ENCODE measurements around the gene CCR3. TPM values are rescaled to one million over a fixed set of nuclear protein-coding genes. Genes with fewer than 3 reads are reported as not detected.

CCR3 gene
- total RNA-seq, 1 experiment from 2014 or later = not detected

GRCh38 chr3:46231323-46231722 lies 10.9 kb upstream of the CCR3 start:
- ChIA-PET CTCF (no interaction called here), POLR2A (no interaction called here)
- Histone ChIP-seq H3K27me3 (ENCODE audit: control insufficient read depth, insufficient read depth, low read length) (no peaks in the 10 kb centered on the region; the same call in 1 of the 2 replicates), H3K4me1 (ENCODE audit: control insufficient read depth, insufficient read depth, low read length) (no peaks in the 10 kb centered on the region), H3K27ac (ENCODE audit: low read length) (no peak overlapping the region), H3K36me3 (ENCODE audit: control insufficient read depth, insufficient read depth, low read length) (no peaks in the 10 kb centered on the region), H3K4me3 (ENCODE audit: low read depth in 2 of 2, low read length in 2 of 2) (no peak overlapping the region), H3K9me3 (ENCODE audit: control insufficient read depth, insufficient read depth, low read depth, low read length) (no peaks in the 10 kb centered on the region)
- DNase-seq (ENCODE audit: low read depth, low spot score) (no peak), ATAC-seq (no peak)
- in situ Hi-C loops (cut with HindIII; ENCODE audit: low pct_unique_long_range_greater_than_20kb, low sequenced_read_pairs) (no loop called here), intact Hi-C loops (cut with micrococcal nuclease; ENCODE audit: unreplicated experiment) (no loop called here)
- BruUV-seq (replicated peaks) = no TSS peak
- TF ChIP-seq CTCF (IDR thresholded peaks at IDR 0.05) = no peak
- TF ChIP-seq SIN3A (IDR thresholded peaks at IDR 0.05; ENCODE audit: borderline replicate concordance, insufficient read depth, low read depth, low read length) = no peak
- no peak for TF ChIP-seq POLR2AphosphoS5 (IDR thresholded peaks at IDR 0.05; ENCODE audit: low read depth, low read length)
- TF ChIP-seq, protein P1, sequence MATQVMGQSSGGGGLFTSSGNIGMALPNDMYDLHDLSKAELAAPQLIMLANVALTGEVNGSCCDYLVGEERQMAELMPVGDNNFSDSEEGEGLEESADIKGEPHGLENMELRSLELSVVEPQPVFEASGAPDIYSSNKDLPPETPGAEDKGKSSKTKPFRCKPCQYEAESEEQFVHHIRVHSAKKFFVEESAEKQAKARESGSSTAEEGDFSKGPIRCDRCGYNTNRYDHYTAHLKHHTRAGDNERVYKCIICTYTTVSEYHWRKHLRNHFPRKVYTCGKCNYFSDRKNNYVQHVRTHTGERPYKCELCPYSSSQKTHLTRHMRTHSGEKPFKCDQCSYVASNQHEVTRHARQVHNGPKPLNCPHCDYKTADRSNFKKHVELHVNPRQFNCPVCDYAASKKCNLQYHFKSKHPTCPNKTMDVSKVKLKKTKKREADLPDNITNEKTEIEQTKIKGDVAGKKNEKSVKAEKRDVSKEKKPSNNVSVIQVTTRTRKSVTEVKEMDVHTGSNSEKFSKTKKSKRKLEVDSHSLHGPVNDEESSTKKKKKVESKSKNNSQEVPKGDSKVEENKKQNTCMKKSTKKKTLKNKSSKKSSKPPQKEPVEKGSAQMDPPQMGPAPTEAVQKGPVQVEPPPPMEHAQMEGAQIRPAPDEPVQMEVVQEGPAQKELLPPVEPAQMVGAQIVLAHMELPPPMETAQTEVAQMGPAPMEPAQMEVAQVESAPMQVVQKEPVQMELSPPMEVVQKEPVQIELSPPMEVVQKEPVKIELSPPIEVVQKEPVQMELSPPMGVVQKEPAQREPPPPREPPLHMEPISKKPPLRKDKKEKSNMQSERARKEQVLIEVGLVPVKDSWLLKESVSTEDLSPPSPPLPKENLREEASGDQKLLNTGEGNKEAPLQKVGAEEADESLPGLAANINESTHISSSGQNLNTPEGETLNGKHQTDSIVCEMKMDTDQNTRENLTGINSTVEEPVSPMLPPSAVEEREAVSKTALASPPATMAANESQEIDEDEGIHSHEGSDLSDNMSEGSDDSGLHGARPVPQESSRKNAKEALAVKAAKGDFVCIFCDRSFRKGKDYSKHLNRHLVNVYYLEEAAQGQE (IDR thresholded peaks at IDR 0.05; ENCODE audit: insufficient read depth in 1 of 2, low read depth in 2 of 2, low read length in 1 of 2) = no peak
- no peak for TF ChIP-seq TCF7L2 (IDR thresholded peaks at IDR 0.05; ENCODE audit: low read depth, low read length)

- no peaks in the 10 kb centered on the region for H3K36me3 ChIP-seq (ENCODE audit: control insufficient read depth, insufficient read depth, low read length)
- intact Hi-C loops (cut with micrococcal nuclease; ENCODE audit: unreplicated experiment) (no loop called here), in situ Hi-C loops (cut with HindIII; ENCODE audit: low pct_unique_long_range_greater_than_20kb, low sequenced_read_pairs) (no loop called here)
- no TSS peak for BruUV-seq (replicated peaks)
- TF ChIP-seq, protein P1 (IDR thresholded peaks at IDR 0.05; ENCODE audit: insufficient read depth in 1 of 2, low read depth in 2 of 2, low read length in 1 of 2) = no peak
- TF ChIP-seq POLR2AphosphoS5 (IDR thresholded peaks at IDR 0.05; ENCODE audit: low read depth, low read length) (no peak), CTCF (IDR thresholded peaks at IDR 0.05) (no peak), TCF7L2 (IDR thresholded peaks at IDR 0.05; ENCODE audit: low read depth, low read length) (no peak), SIN3A (IDR thresholded peaks at IDR 0.05; ENCODE audit: borderline replicate concordance, insufficient read depth, low read depth, low read length) (no peak)
- ChIA-PET CTCF (no interaction called here), POLR2A (no interaction called here)
- H3K27me3 ChIP-seq (ENCODE audit: control insufficient read depth, insufficient read depth, low read length) = peaks cover 3% of the 10 kb centered on the region; the same call in 1 of the 2 replicates
- H3K4me3 ChIP-seq (ENCODE audit: low read depth in 2 of 2, low read length in 2 of 2) = no peak overlapping the region
- ATAC-seq = no peak
- H3K27ac ChIP-seq (ENCODE audit: low read length) = no peak overlapping the region
- no peak for DNase-seq (ENCODE audit: low read depth, low spot score)
- no peaks in the 10 kb centered on the region for H3K9me3 ChIP-seq (ENCODE audit: control insufficient read depth, insufficient read depth, low read depth, low read length)
- no peaks in the 10 kb centered on the region for H3K4me1 ChIP-seq (ENCODE audit: control insufficient read depth, insufficient read depth, low read length)
Measured at GRCh38 chr3:46233194-46233593, 9.1 kb upstream of the CCR3 start.

All from Panc1 (cell line).